ENCODE data around the gene SERTM1. TPM values are rescaled to one million over a fixed set of nuclear protein-coding genes. Genes with fewer than 3 reads are reported as not detected.
A peak's percentile ranks its signal among the peaks of the same experiment; 100 is the strongest.

SERTM1 gene
- polyA plus RNA-seq (ENCODE audit: insufficient read length) = 0.10 TPM

DNA sequence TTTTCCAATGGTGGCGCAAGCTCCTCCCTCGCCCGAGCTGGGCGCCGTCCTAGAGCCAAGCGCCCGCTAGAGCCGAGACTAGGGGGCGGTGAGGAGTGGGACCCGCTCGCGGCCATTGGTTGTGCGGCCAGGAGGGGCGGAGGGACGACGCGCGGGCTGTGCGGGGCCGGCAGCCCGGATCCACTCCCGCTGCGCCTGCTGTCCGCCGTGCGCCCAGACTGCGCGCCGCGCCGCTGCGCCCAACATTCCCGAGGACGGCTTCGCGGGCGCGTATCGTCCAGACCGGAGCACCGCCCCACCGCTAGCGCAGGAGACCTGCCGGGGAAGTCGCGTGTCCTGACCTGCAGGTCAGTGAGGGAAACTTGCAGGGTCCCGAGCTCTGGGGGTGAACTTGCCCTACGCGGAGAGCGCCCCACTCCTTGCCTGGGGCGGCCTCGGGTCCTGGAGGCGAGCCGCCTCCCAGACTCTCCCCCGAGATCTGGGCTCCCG, at the start of gene SERTM1:
Gene SERTM1, plus strand, starts transcription at position 183 of the 489 bp plus-strand sequence. CDS start 21,059 bp downstream, outside the sequence.
- no peak for DNase-seq (ENCODE audit: low read depth)

DNA sequence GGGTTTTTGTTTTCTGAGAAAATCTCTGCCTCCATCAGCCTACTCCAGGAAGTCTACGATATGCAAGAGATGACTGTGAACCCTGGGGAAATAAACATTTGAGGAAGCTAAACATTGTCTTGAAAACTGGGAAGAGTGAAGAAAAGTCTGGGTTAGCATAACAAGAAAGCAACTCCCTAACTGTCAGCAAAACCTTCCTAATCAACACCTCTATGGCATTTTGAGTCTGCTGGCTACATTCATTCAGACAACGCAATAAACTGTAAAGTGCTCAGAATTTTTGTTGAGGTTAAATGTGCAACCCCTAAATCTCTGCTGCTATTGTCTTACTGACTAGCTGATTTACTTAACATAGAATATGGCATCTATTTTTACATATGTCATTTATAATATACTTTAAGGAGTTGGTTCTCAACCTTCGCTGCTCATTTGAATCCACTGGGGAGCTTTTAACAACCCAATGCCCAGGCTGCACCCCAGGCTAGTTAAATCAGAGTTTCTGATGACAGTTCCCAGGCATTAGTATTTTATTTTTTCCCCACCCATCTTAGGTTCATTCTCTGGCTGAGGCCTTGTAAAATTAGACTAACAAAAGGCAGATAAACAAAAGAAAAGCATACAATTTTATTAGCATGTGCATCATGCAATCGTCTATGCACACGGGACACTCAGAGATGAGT, 45.3 kb upstream of the SERTM1 start:
- DNase-seq (ENCODE audit: low read depth) = no peak

GRCh38 chr13:36629057-36629385, 44.8 kb upstream of the SERTM1 start:
- peak; percentile 34 for DNase-seq (ENCODE audit: low read depth)

DNA sequence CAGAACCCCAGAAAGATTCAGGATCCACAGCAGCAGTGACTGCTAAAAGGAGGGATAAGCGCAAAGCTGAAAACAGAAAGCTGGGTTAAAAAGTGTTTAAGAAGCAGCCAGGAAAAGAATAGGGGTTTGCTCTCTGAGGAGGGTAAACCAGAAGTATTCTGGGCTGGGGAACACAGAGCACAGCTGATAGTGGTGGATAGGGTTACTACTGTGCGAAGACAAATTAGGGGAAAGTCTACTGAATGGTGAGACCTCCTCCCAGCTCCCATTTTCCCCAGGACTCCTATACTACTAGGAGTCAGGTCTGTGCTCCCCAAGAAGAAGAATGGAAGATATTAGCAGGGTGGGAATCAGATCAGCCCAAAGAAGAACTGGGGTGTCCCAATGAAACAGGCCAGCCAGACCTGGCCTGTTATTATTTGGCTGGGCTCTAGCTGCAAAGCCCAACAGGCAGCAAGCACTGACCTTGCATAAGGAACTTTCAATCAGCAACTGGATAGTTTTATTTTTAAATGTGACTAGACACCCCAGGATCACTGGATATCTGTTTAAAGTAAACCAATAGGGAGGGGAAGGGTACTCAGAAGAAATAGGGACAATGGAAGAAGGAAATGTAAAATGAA, 43.5 kb upstream of the SERTM1 start:
- peak; percentile 8 for DNase-seq (ENCODE audit: low read depth)

GRCh38 chr13:36639610-36640009, 34.2 kb upstream of the SERTM1 start:
- no peak for DNase-seq (ENCODE audit: low read depth)

GRCh38 chr13:36650611-36651010, 23.2 kb upstream of the SERTM1 start:
- DNase-seq (ENCODE audit: low read depth) = no peak

DNA sequence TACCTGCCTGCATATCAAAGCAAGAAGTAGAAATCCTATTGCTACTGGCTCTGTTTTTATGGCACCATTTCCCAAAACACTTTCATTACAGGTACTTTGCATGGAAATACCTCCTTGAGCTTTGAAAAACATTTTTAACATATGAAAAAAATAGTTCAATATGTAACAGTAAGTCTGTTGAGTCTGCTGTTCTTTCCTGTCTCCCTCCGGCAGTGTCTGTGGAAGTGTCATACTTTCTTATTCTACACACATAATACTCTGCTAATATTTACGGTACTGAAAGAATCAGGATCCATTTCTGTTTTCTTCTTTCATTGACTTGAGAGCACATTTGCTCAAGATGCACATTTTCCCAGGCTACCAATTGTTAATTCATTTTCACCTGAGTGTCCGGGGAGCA, 8.2 kb upstream of the SERTM1 start:
- DNase-seq (ENCODE audit: low read depth) = no peak

DNA sequence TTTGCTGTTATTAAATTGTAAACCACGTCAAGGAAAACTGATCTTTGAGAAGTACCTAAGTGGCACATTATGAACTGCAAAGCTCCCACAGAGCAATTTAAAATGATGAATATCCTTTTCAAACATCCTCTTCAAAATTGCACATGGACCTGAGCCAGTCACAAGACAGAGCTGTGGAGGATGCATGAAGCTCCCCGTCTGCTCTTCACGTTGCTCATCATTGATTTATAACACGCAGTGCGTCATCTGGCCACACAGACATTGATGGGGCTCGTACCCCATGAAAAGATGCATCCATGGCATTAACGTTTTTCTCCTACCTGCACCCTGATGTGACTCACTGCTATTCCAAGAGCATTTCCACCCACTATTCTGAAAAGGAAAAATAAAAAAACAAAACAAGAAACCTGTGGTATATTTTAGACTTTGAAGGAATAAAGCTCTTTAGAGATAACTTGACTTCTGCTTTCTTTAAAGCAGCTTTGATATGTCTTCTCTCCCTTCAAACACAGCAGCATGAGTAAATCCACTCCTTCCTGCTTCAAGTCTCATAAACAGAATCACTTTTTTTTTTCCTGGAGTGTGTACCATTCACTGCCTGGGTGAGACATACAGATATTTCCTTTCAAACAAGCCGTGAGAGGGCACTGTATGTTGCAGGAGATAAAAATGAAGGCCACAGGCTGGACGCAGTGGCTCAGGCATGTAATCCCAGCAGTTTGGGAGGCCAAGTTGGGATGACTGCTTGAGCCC, 7.2 kb upstream of the SERTM1 start:
- no peak for DNase-seq (ENCODE audit: low read depth)

GRCh38 chr13:36668316-36668715, 5.5 kb upstream of the SERTM1 start:
- DNase-seq (ENCODE audit: low read depth) = no peak

DNA sequence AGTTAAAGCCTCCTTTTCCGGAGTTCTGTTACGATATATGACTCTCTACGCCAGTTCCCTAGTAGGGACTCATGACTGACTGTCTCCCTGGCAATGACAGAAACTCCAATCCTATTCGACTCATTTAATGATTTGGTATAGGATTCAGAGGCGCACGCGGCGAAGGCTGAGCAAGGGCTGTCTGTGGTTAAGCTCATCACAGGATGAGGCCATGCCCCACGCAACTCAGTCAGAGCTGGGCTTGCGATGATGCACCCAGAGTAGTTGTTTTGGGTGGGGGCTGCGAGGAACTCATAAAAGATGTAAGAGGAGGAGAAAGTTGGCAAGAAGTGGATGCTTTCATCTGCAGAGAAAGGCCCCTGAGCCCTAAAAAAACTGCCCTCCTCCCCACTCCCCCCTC, 468 bp upstream of the SERTM1 start:
- no peak for DNase-seq (ENCODE audit: low read depth)

- no peak for DNase-seq (ENCODE audit: low read depth)
These were observed 755 bp downstream of the SERTM1 start for GRCh38 chr13:36674337-36675212.

DNA sequence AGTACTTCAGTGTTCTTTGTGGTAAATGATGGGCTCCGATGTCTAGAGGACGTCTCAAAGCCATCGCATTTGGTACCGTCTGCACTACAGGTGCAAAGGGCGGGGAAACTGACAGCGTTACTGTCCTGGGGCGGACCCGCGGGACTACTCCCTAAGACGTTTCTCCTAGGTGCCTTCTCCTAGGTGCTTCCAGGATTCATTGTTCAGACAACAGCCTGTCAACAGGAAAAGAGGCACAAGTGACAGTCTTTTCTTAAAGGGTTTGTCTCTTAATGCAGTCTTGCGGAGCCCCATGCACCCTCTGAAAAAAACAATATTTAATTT, 1.4 kb downstream of the SERTM1 start:
- DNase-seq (ENCODE audit: low read depth) = no peak

GRCh38 chr13:36680913-36681312, 7.1 kb downstream of the SERTM1 start:
- peak; percentile 44 for DNase-seq (ENCODE audit: low read depth)

- DNase-seq (ENCODE audit: low read depth) = no peak
These were observed 8.2 kb downstream of the SERTM1 start for GRCh38 chr13:36681894-36682624.

- DNase-seq (ENCODE audit: low read depth) = no peak
These were observed 9.9 kb downstream of the SERTM1 start for GRCh38 chr13:36683701-36684100.

GRCh38 chr13:36685927-36686326, 12.1 kb downstream of the SERTM1 start:
- DNase-seq (ENCODE audit: low read depth) = no peak

GRCh38 chr13:36696410-36697010, 22.7 kb downstream of the SERTM1 start:
- no peak for DNase-seq (ENCODE audit: low read depth)

DNA sequence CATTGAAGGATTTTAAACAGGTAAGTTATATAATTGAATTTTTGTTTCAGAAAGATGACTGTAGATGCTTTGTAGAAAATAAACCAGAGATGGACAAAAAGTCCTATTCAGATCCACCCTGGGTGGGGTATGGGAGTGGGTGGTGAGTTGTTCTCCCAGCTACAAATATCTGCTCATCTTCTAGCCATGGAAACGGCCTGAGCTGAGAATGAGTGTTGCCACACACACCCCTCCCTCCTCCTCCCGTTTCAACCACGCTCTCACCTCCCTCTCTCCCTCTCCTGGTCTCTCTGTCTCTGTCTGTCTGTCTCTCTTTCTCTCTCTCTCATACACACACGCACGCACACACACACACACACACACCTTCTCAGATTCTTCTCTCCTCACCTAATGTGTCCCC, 26.4 kb downstream of the SERTM1 start:
- no peak for DNase-seq (ENCODE audit: low read depth)

GRCh38 chr13:36706755-36707154, 32.9 kb downstream of the SERTM1 start:
- DNase-seq (ENCODE audit: low read depth) = no peak

GRCh38 chr13:36709136-36709890, 35.5 kb downstream of the SERTM1 start:
- DNase-seq (ENCODE audit: low read depth) = no peak

Measured in forelimb muscle (tissue), 1 donor.